Measurements from ENCODE around the gene SLC7A5. TPM values are rescaled to one million over a fixed set of nuclear protein-coding genes. Genes with fewer than 3 reads are reported as not detected.

The SLC7A5 gene
- total and polyA plus RNA-seq, 2 of the 13 experiments (the other 11 are each of a cell fraction or from before 2014, with no cell fraction given) = 79.6 to 155 TPM

DNA sequence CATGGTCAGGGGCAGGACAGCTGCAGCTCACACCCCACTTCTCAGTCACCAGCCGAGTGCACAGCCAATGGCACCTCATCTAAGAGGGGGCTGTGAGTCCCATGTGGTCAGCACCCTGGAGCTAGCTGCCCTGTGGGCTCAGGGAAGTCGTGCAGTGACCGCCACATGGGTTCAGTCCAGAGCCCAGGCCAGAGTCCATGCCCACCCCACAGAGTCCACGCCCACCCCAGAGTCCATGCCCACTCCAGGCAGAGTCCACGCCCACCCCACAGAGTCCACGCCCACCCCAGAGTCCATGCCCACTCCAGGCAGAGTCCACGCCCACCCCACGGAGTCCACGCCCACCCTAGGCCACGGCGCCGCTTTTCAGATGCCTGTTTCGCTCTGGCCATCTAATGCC, 24.1 kb downstream of the SLC7A5 start (continued):
- TF ChIP-seq, protein P1, sequence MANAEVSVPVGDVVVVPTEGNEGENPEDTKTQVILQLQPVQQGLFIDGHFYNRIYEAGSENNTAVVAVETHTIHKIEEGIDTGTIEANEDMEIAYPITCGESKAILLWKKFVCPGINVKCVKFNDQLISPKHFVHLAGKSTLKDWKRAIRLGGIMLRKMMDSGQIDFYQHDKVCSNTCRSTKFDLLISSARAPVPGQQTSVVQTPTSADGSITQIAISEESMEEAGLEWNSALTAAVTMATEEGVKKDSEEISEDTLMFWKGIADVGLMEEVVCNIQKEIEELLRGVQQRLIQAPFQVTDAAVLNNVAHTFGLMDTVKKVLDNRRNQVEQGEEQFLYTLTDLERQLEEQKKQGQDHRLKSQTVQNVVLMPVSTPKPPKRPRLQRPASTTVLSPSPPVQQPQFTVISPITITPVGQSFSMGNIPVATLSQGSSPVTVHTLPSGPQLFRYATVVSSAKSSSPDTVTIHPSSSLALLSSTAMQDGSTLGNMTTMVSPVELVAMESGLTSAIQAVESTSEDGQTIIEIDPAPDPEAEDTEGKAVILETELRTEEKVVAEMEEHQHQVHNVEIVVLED (CRISPR knock-in tag; IDR thresholded peaks at IDR 0.05; ENCODE audit: borderline replicate concordance) = no peak
- TF ChIP-seq NFKB2 (CRISPR knock-in tag; IDR thresholded peaks at IDR 0.05; ENCODE audit: borderline replicate concordance) (no peak), ZNF225 (CRISPR knock-in tag; IDR thresholded peaks at IDR 0.05) (0 out of 2 replicates have a peak, but pooled peaks have one; percentile 12), ZNF891 (CRISPR knock-in tag; IDR thresholded peaks at IDR 0.05) (no peak)
- TF ChIP-seq, protein P2, sequence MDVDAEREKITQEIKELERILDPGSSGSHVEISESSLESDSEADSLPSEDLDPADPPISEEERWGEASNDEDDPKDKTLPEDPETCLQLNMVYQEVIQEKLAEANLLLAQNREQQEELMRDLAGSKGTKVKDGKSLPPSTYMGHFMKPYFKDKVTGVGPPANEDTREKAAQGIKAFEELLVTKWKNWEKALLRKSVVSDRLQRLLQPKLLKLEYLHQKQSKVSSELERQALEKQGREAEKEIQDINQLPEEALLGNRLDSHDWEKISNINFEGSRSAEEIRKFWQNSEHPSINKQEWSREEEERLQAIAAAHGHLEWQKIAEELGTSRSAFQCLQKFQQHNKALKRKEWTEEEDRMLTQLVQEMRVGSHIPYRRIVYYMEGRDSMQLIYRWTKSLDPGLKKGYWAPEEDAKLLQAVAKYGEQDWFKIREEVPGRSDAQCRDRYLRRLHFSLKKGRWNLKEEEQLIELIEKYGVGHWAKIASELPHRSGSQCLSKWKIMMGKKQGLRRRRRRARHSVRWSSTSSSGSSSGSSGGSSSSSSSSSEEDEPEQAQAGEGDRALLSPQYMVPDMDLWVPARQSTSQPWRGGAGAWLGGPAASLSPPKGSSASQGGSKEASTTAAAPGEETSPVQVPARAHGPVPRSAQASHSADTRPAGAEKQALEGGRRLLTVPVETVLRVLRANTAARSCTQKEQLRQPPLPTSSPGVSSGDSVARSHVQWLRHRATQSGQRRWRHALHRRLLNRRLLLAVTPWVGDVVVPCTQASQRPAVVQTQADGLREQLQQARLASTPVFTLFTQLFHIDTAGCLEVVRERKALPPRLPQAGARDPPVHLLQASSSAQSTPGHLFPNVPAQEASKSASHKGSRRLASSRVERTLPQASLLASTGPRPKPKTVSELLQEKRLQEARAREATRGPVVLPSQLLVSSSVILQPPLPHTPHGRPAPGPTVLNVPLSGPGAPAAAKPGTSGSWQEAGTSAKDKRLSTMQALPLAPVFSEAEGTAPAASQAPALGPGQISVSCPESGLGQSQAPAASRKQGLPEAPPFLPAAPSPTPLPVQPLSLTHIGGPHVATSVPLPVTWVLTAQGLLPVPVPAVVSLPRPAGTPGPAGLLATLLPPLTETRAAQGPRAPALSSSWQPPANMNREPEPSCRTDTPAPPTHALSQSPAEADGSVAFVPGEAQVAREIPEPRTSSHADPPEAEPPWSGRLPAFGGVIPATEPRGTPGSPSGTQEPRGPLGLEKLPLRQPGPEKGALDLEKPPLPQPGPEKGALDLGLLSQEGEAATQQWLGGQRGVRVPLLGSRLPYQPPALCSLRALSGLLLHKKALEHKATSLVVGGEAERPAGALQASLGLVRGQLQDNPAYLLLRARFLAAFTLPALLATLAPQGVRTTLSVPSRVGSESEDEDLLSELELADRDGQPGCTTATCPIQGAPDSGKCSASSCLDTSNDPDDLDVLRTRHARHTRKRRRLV (CRISPR knock-in tag; IDR thresholded peaks at IDR 0.05) = no peak

DNA sequence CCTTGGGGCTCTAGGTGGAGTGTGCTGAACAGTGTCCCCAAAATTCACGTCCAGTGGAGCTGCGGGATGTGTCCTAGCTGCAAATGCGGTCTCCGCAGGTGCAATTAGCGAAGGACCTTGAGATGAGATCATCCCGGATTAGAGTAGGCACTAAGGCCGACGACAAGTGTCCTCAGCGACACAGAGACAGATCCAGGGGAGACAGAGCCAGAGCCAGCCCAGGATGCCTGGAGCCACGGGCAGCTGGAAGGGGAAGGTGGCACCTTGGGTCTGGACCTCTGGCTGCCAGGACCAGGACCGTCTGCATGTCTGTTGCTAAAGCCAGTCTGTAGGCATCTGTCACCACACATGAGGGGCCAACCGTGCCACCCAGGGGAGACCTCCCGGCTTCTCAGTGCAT, 24.5 kb downstream of the SLC7A5 start:
- DNase-seq (ENCODE audit: low spot score) (no peak), ATAC-seq (no peak), FAIRE-seq (no peak)
- Histone ChIP-seq H3K9ac (ENCODE audit: insufficient read depth, low read depth, low read length) (0 out of 2 replicates have a peak overlapping the region, but pooled peaks have one; percentile 4), H3K4me2 (ENCODE audit: low read depth, low read length) (peak overlapping the region; percentile 4; the same call in 1 of the 2 replicates), H3K27ac (ENCODE audit: extremely low read length, insufficient read depth, low read length) (peak overlapping the region; percentile 76), H3K27me3 (ENCODE audit: control insufficient read depth in 1 of 2, insufficient read depth in 2 of 2, low read length in 2 of 2) (no peaks in the 10 kb centered on the region), H3K9me3 (ENCODE audit: low read length) (no peaks in the 10 kb centered on the region), H2AFZ (ENCODE audit: low read length) (no peak overlapping the region), H3K4me1 (ENCODE audit: insufficient read depth, low read length) (peaks cover 99% of the 10 kb centered on the region), H3K79me2 (ENCODE audit: insufficient read depth, low read length) (peaks cover 74% of the 10 kb centered on the region), H4K20me1 (ENCODE audit: insufficient read depth, low read length) (peaks cover 20% of the 10 kb centered on the region; the same call in 1 of the 2 replicates), H3K36me3 (replicated peaks in 1 of 2; ENCODE audit: control insufficient read depth in 1 of 2, insufficient read depth in 2 of 2, low read length in 2 of 2) (peaks cover 53 to 69% of the 10 kb centered on the region in 2 experiments), H3K4me3 (replicated peaks in 1 of 3; ENCODE audit: insufficient read depth in 1 of 3, low read depth in 2 of 3, low read length in 3 of 3) (no peak overlapping the region)
- CTCF ChIA-PET (ENCODE audit: low intra/inter-chr PET ratio, low total read pairs) = no interaction called here
- in situ Hi-C loops (cut with HindIII; ENCODE audit: extremely low pct_ligation_motif_present, low pct_unique_long_range_greater_than_20kb) (no loop called here), intact Hi-C loops (cut with micrococcal nuclease; ENCODE audit: unreplicated experiment) (no loop called here)
- POLR2A ChIA-PET = interaction anchor here (9.4 kb wide), 1 partner anchor 20 kb away, joined by 399 read pairs; the partner anchor contains the start of gene SLC7A5
- no TSS peak for BruUV-seq (replicated peaks)
- 92% methylated on average over 12 of the region's 13 CpGs for WGBS (ENCODE audit: low lambda C conversion rate)
- TF ChIP-seq, protein P3, sequence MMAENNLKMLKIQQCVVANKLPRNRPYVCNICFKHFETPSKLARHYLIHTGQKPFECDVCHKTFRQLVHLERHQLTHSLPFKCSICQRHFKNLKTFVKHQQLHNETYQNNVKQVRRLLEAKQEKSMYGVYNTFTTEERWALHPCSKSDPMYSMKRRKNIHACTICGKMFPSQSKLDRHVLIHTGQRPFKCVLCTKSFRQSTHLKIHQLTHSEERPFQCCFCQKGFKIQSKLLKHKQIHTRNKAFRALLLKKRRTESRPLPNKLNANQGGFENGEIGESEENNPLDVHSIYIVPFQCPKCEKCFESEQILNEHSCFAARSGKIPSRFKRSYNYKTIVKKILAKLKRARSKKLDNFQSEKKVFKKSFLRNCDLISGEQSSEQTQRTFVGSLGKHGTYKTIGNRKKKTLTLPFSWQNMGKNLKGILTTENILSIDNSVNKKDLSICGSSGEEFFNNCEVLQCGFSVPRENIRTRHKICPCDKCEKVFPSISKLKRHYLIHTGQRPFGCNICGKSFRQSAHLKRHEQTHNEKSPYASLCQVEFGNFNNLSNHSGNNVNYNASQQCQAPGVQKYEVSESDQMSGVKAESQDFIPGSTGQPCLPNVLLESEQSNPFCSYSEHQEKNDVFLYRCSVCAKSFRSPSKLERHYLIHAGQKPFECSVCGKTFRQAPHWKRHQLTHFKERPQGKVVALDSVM (CRISPR knock-in tag; IDR thresholded peaks at IDR 0.05) = no peak
- TF ChIP-seq, protein P4, sequence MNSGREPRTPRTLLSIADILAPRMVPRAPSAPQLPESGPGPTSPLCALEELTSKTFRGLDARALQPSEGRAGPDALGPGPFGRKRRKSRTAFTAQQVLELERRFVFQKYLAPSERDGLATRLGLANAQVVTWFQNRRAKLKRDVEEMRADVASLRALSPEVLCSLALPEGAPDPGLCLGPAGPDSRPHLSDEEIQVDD (CRISPR knock-in tag; IDR thresholded peaks at IDR 0.05; ENCODE audit: borderline replicate concordance) = peak; percentile 29; the same call in 1 of the 2 replicates
- TF ChIP-seq ZNF180 (CRISPR knock-in tag; IDR thresholded peaks at IDR 0.05; ENCODE audit: borderline replicate concordance, low read depth) (no peak), CBX2 (IDR thresholded peaks at IDR 0.05; ENCODE audit: low read depth, low read length) (no peak), CBX2 (CRISPR knock-in tag; IDR thresholded peaks at IDR 0.05; ENCODE audit: low read depth) (no peak), KMT2A (CRISPR knock-in tag; IDR thresholded peaks at IDR 0.05) (no peak), ZNF788 (CRISPR knock-in tag; IDR thresholded peaks at IDR 0.05; ENCODE audit: borderline replicate concordance) (0 out of 2 replicates have a peak, but pooled peaks have one; percentile 43), TEAD3 (CRISPR knock-in tag; optimal IDR thresholded peaks at IDR 0.05; ENCODE audit: borderline replicate concordance) (no peak)
